H9 (cell line): Measurements from ENCODE around the gene TSNAX. TPM values are rescaled to one million over a fixed set of nuclear protein-coding genes. Genes with fewer than 3 reads are reported as not detected.
"Not testable (repeated sequence)": the region's sequence is repeated elsewhere in the genome, so short reads cannot be mapped to it uniquely, and the experiment has no call there.

ENCODE experiments used
- DNase-seq: peaks from one replicate; pipeline ENCODE4 v3.0.0-alpha.2; 2017
- H2AFZ ChIP-seq: one replicate; pipeline ENCODE4 v1.6.1; 2013; ENCODE audit warnings: mild to moderate bottlenecking, low read length, control low read depth, moderate library complexity
- H2AK5ac ChIP-seq: 2 replicates; pipeline ENCODE4 v1.6.1; 2013; ENCODE audit warnings: low read length, control low read depth, mixed read lengths; ENCODE audit not compliant: insufficient read length
- H2BK120ac ChIP-seq: one replicate; pipeline ENCODE4 v1.6.1; 2013; ENCODE audit warnings: low read depth, mild to moderate bottlenecking, low read length, control low read depth, inconsistent platforms; ENCODE audit not compliant: poor library complexity, severe bottlenecking
- H2BK12ac ChIP-seq: 2 replicates; pipeline ENCODE4 v1.6.1; 2013; ENCODE audit warnings: low read length, control low read depth, mixed read lengths, low read depth; ENCODE audit not compliant: insufficient read length
- H2BK15ac ChIP-seq: 2 replicates; pipeline ENCODE4 v1.6.1; 2013; ENCODE audit warnings: low read depth, low read length, control low read depth
- H2BK20ac ChIP-seq: one replicate; pipeline ENCODE4 v1.6.1; 2013; ENCODE audit warnings: low read depth, mild to moderate bottlenecking, low read length, control low read depth, inconsistent platforms; ENCODE audit not compliant: poor library complexity, severe bottlenecking
- H2BK5ac ChIP-seq: 2 replicates; pipeline ENCODE4 v1.6.1; 2013; ENCODE audit warnings: low read length, control low read depth, mixed read lengths; ENCODE audit not compliant: insufficient read length
- H3K14ac ChIP-seq: 2 replicates; pipeline ENCODE4 v1.6.1; 2013; ENCODE audit warnings: low read length, control low read depth; ENCODE audit not compliant: insufficient read depth
- H3K18ac ChIP-seq: 2 replicates; pipeline ENCODE4 v1.6.1; 2013; ENCODE audit warnings: low read depth, mild to moderate bottlenecking, mixed read lengths, low read length, control low read depth; ENCODE audit not compliant: insufficient read length
- H3K23ac ChIP-seq: 2 replicates; pipeline ENCODE4 v1.6.1; 2013; ENCODE audit warnings: low read length, control low read depth, mixed read lengths, low read depth; ENCODE audit not compliant: insufficient read length
- H3K23me2 ChIP-seq: 2 replicates; pipeline ENCODE4 v1.6.1; 2013; ENCODE audit warnings: low read depth, mild to moderate bottlenecking, mixed read lengths, low read length, control low read depth; ENCODE audit not compliant: insufficient read length, poor library complexity, severe bottlenecking
- H3K27ac ChIP-seq: 2 replicates; pipeline ENCODE4 v1.5.1; 2013; ENCODE audit warnings: low read length, control low read depth, mixed read lengths, low read depth; ENCODE audit not compliant: insufficient read length
- H3K27me3 ChIP-seq: 2 replicates; pipeline ENCODE4 v1.6.1; 2013; ENCODE audit warnings: low read length, control low read depth, inconsistent platforms; ENCODE audit not compliant: insufficient read depth
- H3K4ac ChIP-seq: 2 replicates; pipeline ENCODE4 v1.6.1; 2013; ENCODE audit warnings: low read depth, mild to moderate bottlenecking, control low read depth, inconsistent platforms, low read length, moderate library complexity
- H3K4me1 ChIP-seq: 2 replicates; pipeline ENCODE4 v1.6.1; 2013; ENCODE audit warnings: low read length, control low read depth, inconsistent platforms; ENCODE audit not compliant: insufficient read depth
- H3K4me2 ChIP-seq: 2 replicates; pipeline ENCODE4 v1.6.1; 2013; ENCODE audit warnings: low read length, control low read depth, mixed read lengths; ENCODE audit not compliant: insufficient read length, insufficient read depth
- H3K56ac ChIP-seq: 2 replicates; pipeline ENCODE4 v1.6.1; 2013; ENCODE audit warnings: low read depth, mild to moderate bottlenecking, mixed read lengths, low read length, control low read depth; ENCODE audit not compliant: insufficient read length
- H3K79me1 ChIP-seq: 2 replicates; pipeline ENCODE4 v1.6.1; 2013; ENCODE audit warnings: low read depth, mild to moderate bottlenecking, moderate library complexity, low read length, control low read depth, inconsistent platforms; ENCODE audit not compliant: insufficient read depth, poor library complexity, severe bottlenecking
- H3K79me2 ChIP-seq: 2 replicates; pipeline ENCODE4 v1.6.1; 2013; ENCODE audit warnings: low read length, control low read depth, inconsistent platforms; ENCODE audit not compliant: insufficient read depth
- H3K9ac ChIP-seq: 2 replicates; pipeline ENCODE4 v1.6.1; 2013; ENCODE audit warnings: low read length, control low read depth, mixed read lengths; ENCODE audit not compliant: insufficient read length; ENCODE audit errors: extremely low read depth
- H3K9me3 ChIP-seq: one replicate; pipeline ENCODE4 v1.6.1; 2013; ENCODE audit warnings: low read depth, low read length, inconsistent platforms; ENCODE audit not compliant: control insufficient read depth
- H3T11ph ChIP-seq: one replicate; pipeline ENCODE4 v1.6.1; 2013; ENCODE audit warnings: mild to moderate bottlenecking, low read length, control low read depth, inconsistent platforms
- H4K20me1 ChIP-seq: one replicate; pipeline ENCODE4 v1.6.1; 2013; ENCODE audit not compliant: control insufficient read depth, insufficient read length, insufficient read depth
- H4K5ac ChIP-seq: 2 replicates; pipeline ENCODE4 v1.6.1; 2013; ENCODE audit warnings: low read depth, mild to moderate bottlenecking, mixed read lengths, low read length, control low read depth; ENCODE audit not compliant: insufficient read length
- H4K8ac ChIP-seq: replicated peaks from 2 replicates; pipeline ENCODE4 v1.6.1; 2013; ENCODE audit warnings: low read length, control low read depth, mixed read lengths, low read depth; ENCODE audit not compliant: insufficient read length
- H4K91ac ChIP-seq: 2 replicates; pipeline ENCODE4 v1.6.1; 2013; ENCODE audit warnings: low read depth, mild to moderate bottlenecking, moderate library complexity, mixed read lengths, low read length, control low read depth; ENCODE audit not compliant: insufficient read length
- H3K27ac Mint-ChIP-seq, 3 experiments: 2 replicates in 2 of 3; 3 replicates in 1 of 3; pipeline ENCODE4 v1.8.0; 2020 to 2021; ENCODE audit warnings: mixed read lengths in 3 of 3, mild to moderate bottlenecking in 1 of 3, moderate library complexity in 1 of 3
- H3K27me3 Mint-ChIP-seq: 2 replicates; pipeline ENCODE4 v1.8.0; 2021; ENCODE audit warnings: low read depth, mild to moderate bottlenecking, moderate library complexity, mixed read lengths
- H3K36me3 Mint-ChIP-seq, 3 experiments: 2 replicates in 2 of 3; 3 replicates in 1 of 3; pipeline ENCODE4 v1.8.0; 2020 to 2021; ENCODE audit warnings: low read depth in 3 of 3, mixed read lengths in 3 of 3; ENCODE audit not compliant: insufficient read depth in 1 of 3
- H3K4me1 Mint-ChIP-seq, 2 experiments: 2 replicates each; pipeline ENCODE4 v1.8.0; 2020; ENCODE audit warnings: mixed read lengths in 2 of 2
- H3K4me3 Mint-ChIP-seq, 2 experiments: 2 replicates in 1 of 2; 3 replicates in 1 of 2; pipeline ENCODE4 v1.8.0; 2020 to 2021; ENCODE audit warnings: mild to moderate bottlenecking in 2 of 2, mixed read lengths in 2 of 2, moderate library complexity in 1 of 2
- H3K9me3 Mint-ChIP-seq, 2 experiments: 2 replicates in 1 of 2; 3 replicates in 1 of 2; pipeline ENCODE4 v1.8.0; 2020; ENCODE audit warnings: mild to moderate bottlenecking in 2 of 2, mixed read lengths in 2 of 2, moderate library complexity in 1 of 2
- CTCF ChIP-seq: fragments of 200-600 bp; sonication (generic); conservative IDR thresholded peaks from 3 replicates; pipeline ENCODE4 v1.8.0; 2021; ENCODE audit warnings: antibody characterized with exemption, mild to moderate bottlenecking
- WGBS: extraction: QIAGEN DNeasy Blood & Tissue Kit; methylation state at CpG from one replicate; pipeline ENCODE4 v1.1.7; 2013; ENCODE audit warnings: missing lambda C conversion rate, low lambda C conversion rate, mixed read lengths; ENCODE audit not compliant: insufficient read length; ENCODE audit errors: extremely low coverage; 5-methylcytosine and 5-hydroxymethylcytosine counted together
- total RNA-seq: library from RNA; stranded (reverse); gene quantifications from 2 replicates; pipeline ENCODE4 v1.2.1, GENCODE V29; 2021

TSNAX gene
- total RNA-seq, 1 experiment from 2014 or later, result 39.9 TPM

GRCh38 chr1:231500666-231501065 is 27.8 kb upstream of the TSNAX start:
- Mint-ChIP-seq H3K9me3 (peaks cover 30 to 39% of the 10 kb centered on the region in 2 experiments), H3K36me3 (peaks cover 5 to 16% (median 16%) of the 10 kb centered on the region in 3 experiments; a peak in 6 of 7 replicates), H3K4me3 (no peak overlapping the region), H3K27me3 (peaks cover 4% of the 10 kb centered on the region), H3K4me1 (no peaks in the 10 kb centered on the region), H3K27ac (no peak overlapping the region)
- Histone ChIP-seq H3K27me3 (no peaks in the 10 kb centered on the region), H3K23ac (no peak overlapping the region), H3K56ac (no peak overlapping the region), H3K9ac (no peak overlapping the region), H3K9me3 (peaks cover 8% of the 10 kb centered on the region), H4K5ac (no peak overlapping the region), H3K18ac (no peak overlapping the region), H2BK20ac (no peak overlapping the region), H2BK120ac (no peak overlapping the region), H4K8ac (no peak overlapping the region), H4K20me1 (no peaks in the 10 kb centered on the region), H3K23me2 (no peaks in the 10 kb centered on the region), H3K4me1 (no peaks in the 10 kb centered on the region), H3K79me1 (no peaks in the 10 kb centered on the region), H2AFZ (no peak overlapping the region), H3K4ac (no peak overlapping the region), H3K4me2 (no peak overlapping the region), H4K91ac (no peak overlapping the region), H2AK5ac (no peak overlapping the region), H2BK12ac (no peak overlapping the region), H3K27ac (no peak overlapping the region), H2BK15ac (no peak overlapping the region), H3K14ac (no peak overlapping the region), H3T11ph (no peak overlapping the region), H2BK5ac (no peak overlapping the region), H3K79me2 (no peaks in the 10 kb centered on the region)
- no CpG with 5 or more reads among the region's 2 CpGs for WGBS
- TF ChIP-seq CTCF, result no peak
- DNase-seq, result no peak

GRCh38 chr1:231503168-231503567 is 25.3 kb upstream of the TSNAX start:
- not testable (repeated sequence) for H3T11ph ChIP-seq
- WGBS, result no CpG with 5 or more reads among the region's 1 CpG

More at GRCh38 chr1:231503168-231503567, 25.3 kb upstream of the TSNAX start:
- not testable (repeated sequence) for H4K91ac ChIP-seq, H2BK120ac ChIP-seq, H3K23me2 ChIP-seq, H3K4me2 ChIP-seq, H2BK12ac ChIP-seq, H3K23ac ChIP-seq, H2BK15ac ChIP-seq, H3K27me3 ChIP-seq, H4K5ac ChIP-seq, H3K56ac ChIP-seq, H2AFZ ChIP-seq, H3K9ac ChIP-seq, H3K79me1 ChIP-seq, H4K8ac ChIP-seq, H3K4me1 Mint-ChIP-seq, H3K4ac ChIP-seq, H3K4me1 ChIP-seq, H2AK5ac ChIP-seq, H3K27ac ChIP-seq, H3K9me3 ChIP-seq, H4K20me1 ChIP-seq, H3K18ac ChIP-seq, H2BK5ac ChIP-seq, H3K27me3 Mint-ChIP-seq, H3K14ac ChIP-seq, H3K79me2 ChIP-seq, DNase-seq, H3K27ac Mint-ChIP-seq, H2BK20ac ChIP-seq, H3K4me3 Mint-ChIP-seq
- Mint-ChIP-seq H3K36me3 (peaks cover 5 to 16% (median 13%) of the 10 kb centered on the region in 3 experiments; a peak in 5 of 7 replicates), H3K9me3 (peaks cover 25 to 33% of the 10 kb centered on the region in 2 experiments)
